GM18498 (cell line): ENCODE results near the gene LYRM4.

ENCODE experiments used
- ATAC-seq: cut with Tn5 transposase; IDR thresholded peaks from one replicate; pipeline ENCODE4 v1.9.1; 2021; ENCODE audit warnings: mild to moderate bottlenecking, moderate library complexity; ENCODE audit not compliant: unreplicated experiment

LYRM4 gene

GRCh38 chr6:5059036-5059896 lies 201.5 kb downstream of the LYRM4 start:
- ATAC-seq: no peak
